GM20431 (cell line): Measurements from ENCODE around the gene LEPR.
"Not testable (repeated sequence)": the region's sequence is repeated elsewhere in the genome, so short reads cannot be mapped to it uniquely, and the experiment has no call there.

ENCODE experiments used
- in situ Hi-C: fragments of 300-500 bp; cut with MseI, MboI; formaldehyde crosslinking; loops from one replicate; pipeline ENCODE4 v1.15.0; 2020; ENCODE audit warnings: low sequenced_read_pairs; ENCODE audit not compliant: unreplicated experiment

LEPR gene

DNA sequence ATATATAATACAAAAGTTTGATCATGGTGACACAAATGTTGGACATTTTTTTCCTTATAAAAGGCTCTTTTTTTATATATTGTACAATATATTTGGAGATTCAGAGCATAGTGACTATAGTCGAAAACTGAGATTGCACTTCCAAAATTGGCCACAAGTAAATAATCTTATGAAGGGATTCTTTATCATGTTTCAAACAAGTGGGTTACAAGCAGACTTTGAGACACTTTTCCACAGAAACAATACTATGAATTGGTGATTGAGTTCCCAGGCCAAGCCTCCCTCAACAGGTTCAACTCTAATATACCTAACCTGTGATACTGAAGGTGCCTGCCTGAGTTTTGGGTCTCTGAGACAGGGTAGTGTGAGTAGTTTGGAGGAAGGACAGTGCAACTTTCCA, 13.8 kb downstream of the LEPR start:
- in situ Hi-C loops, result loop anchor here (25.0 kb wide), 1 partner anchor 253 kb away; no protein-coding TSS in a partner anchor

DNA sequence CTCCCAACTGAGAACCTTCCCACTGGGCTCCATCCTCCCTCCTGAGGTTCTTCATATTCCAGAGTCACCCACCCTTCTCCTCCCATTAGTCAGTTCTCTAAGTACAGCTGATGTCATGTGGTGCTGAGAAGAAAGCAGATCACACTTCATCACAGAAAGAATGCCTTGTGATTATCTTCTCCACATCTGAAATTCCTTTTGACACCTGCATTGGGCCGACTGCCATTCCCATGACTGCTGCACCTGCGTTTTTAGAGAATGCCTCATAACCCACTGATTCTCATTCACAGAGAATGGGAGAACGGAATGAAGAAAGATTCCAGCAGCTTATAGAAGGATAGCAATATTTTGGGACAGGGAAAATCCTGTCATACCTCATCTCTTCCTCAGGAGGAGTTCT, 14.3 kb downstream of the LEPR start:
- in situ Hi-C loops, result loop anchor here (25.0 kb wide), 1 partner anchor 253 kb away; no protein-coding TSS in a partner anchor

- in situ Hi-C loops, result loop anchor here (25.0 kb wide), 1 partner anchor 251 kb away; no protein-coding TSS in a partner anchor
These were observed 15.5 kb downstream of the LEPR start for GRCh38 chr1:65435987-65436386.

- in situ Hi-C loops, result loop anchor here (25.0 kb wide), 1 partner anchor 250 kb away; no protein-coding TSS in a partner anchor
These were observed 17.1 kb downstream of the LEPR start for GRCh38 chr1:65437616-65438015.

DNA sequence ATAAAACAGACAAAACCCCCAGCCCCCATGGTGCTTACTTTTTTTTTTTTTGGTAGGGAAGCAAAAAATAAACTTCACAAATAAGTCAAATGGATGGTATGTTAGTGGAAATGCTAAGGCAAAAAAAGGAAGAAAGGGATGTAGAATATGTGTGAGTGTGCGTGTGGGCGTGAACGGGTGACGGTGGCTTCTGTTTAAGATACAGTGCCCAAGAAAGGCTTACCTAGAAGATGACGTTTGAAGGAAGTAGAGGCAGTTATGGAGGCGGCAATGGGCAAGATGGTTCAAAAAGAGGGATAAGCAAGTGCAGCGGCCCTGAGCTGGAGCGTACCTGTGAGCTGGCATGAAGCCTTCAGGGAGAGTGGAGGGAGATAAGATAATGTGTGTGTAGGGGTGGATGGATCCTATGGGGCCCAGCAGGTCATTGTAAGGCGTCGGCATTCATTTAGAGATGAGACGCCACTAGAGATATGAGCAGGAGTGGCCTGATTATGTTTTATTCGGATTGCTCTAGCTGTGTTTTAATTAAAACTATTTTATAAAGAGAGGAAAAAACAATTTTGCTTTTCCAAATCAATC, 19.9 kb downstream of the LEPR start:
- in situ Hi-C loops, result loop anchor here (25.0 kb wide), 1 partner anchor 247 kb away; no protein-coding TSS in a partner anchor

DNA sequence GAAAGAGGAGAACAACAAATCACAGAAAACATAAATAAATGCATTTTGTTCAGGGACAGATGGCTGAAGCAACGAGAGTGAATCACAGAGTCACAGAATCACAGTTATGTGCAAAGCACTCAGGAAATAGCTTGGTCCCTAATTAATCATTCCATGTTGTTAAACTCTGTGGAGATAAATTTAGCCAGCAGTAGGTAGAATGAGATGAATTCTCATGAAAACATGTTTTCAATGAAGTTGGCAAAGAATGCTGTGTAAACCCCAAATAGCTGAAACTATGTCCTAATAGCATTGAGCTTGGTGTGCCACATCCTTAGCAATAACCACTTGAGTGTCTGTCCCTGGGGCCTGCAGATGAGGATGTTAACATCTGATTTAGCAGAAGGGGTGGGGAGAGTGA, 20.4 kb downstream of the LEPR start:
- in situ Hi-C loops, result loop anchor here (25.0 kb wide), 1 partner anchor 246 kb away; no protein-coding TSS in a partner anchor

GRCh38 chr1:65441464-65441863, 21.0 kb downstream of the LEPR start:
- in situ Hi-C loops, result loop anchor here (25.0 kb wide), 1 partner anchor 246 kb away; no protein-coding TSS in a partner anchor

DNA sequence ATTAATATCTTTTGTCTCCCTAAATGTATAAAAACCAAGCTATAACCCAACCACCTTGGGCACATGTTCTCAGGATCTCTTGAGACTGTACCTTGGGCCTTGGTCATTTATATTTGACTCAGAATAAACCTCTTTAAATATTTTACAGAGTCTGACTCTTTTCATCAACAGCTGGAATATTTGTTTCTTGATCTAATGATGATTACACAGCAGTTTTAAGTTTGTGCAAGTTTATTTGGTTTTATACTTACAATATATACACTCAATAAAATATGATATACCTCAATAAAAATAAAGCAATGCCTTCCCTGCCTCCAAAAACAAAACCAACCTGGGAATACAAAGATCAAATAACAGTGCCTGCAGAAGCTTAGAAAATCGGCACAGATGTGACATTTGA, 22.0 kb downstream of the LEPR start:
- in situ Hi-C loops, result loop anchor here (25.0 kb wide), 1 partner anchor 245 kb away; no protein-coding TSS in a partner anchor

DNA sequence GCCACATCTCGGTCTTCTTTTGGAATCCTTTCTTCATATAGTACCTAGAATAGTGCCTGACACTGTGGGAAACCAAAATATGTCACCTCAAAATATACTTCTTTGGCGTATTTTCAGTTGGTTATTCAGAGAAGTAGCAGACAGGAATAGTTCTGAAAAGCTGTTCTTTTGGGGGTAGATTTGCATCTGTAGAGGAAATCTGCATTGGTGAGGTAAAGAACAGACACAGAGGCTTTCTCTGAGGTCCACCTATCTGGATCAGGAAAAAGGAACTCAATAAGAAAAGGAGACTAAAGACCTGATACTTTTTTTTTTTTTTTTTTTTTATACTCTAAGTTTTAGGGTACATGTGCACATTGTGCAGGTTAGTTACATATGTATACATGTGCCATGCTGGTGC, 23.2 kb downstream of the LEPR start:
- in situ Hi-C loops, result loop anchor here (25.0 kb wide), 1 partner anchor 244 kb away; no protein-coding TSS in a partner anchor

- in situ Hi-C loops, result loop anchor here (25.0 kb wide), 1 partner anchor 243 kb away; no protein-coding TSS in a partner anchor
These were observed 23.7 kb downstream of the LEPR start for GRCh38 chr1:65444128-65444640.

- in situ Hi-C loops, result loop anchor here (25.0 kb wide), 1 partner anchor 241 kb away; no protein-coding TSS in a partner anchor
These were observed 25.4 kb downstream of the LEPR start for GRCh38 chr1:65445837-65446236.

DNA sequence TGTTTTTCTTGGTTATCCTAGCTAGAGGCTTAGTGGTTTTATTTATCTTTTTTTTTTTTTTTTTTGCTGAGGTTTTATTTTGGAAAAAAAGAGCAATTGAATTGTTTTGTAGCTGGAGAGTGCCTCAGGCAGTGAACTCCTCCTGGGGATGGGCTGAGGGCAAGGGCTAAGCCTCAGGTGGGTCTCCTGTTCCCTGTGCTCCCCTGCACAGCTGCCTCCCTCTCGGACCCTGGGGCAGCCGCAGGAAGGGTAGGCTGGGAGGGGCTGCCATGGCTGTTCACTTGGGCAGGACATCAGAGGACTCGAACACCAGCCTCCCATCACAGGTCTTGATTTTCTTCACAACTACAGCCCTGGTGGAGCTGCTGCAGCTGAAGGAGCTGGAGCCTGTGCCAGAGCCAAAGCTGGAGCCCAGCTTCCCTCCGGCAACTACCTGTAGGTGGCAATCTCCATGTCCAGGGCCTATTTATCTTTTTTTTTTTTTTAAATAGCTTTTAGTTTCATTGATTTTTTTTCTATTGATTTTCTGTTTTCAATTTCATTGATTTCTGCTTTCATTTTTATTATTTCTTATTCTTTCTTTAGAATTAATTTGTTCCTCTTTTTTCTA, 28.9 kb downstream of the LEPR start:
- in situ Hi-C loops, result loop anchor here (25.0 kb wide), 1 partner anchor 238 kb away; no protein-coding TSS in a partner anchor

- in situ Hi-C loops, result not testable (repeated sequence)
These were observed 35.2 kb downstream of the LEPR start for GRCh38 chr1:65455678-65456077.

DNA sequence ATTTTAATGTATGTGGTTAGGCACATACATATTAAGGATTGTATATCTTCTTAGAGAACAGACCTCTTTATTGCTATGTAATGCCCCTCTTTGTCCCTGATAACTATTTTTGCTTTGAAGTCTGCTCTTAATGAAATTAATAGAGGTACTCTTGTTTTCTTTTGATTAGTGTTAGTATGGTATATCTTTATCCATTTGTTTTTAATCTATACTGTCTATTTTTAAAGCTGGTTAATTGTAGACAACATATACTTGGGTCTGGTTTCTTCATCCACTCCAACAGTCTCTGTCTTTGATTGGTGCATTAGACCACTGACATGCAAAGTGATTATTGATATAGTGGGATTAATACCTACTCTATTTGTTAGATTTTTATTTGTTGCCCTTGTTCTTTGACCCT, 36.0 kb downstream of the LEPR start:
- in situ Hi-C loops, result no loop called here

- in situ Hi-C loops, result no loop called here
These were observed 37.4 kb downstream of the LEPR start for GRCh38 chr1:65457868-65458267.

DNA sequence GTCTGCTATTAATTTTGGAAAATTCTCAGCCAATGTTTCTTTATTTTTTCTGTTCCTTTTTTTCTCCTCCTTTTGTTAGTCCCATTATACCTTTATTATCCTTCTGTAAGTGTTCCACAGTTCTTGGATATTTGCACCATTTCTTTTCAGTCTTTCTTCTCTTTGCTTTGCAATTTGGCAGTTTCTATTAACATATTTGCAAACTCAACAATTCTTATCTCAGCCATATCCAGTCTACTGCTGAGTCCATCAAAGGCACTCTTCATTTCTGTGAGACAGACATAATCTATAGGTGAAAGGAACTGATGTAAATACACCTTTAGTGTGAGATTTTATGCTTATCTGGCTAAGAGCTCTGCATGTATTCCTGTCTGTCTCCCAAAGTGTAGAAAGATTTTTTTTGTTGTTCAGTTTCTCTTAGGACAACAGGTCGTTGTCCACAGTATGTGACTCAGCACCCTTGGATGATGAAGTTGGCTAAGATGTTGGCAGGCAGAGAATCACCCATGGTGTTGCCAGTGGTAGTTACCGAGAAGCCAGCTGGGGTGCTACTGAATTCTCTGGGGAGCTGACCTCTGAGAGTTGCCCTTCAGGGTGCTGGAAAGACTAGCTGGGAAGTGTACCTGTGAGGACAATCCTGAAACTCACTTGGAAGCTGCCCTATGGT, 38.4 kb downstream of the LEPR start:
- in situ Hi-C loops, result no loop called here

GRCh38 chr1:65459397-65459768, 38.9 kb downstream of the LEPR start:
- in situ Hi-C loops, result no loop called here

- in situ Hi-C loops, result not testable (repeated sequence)
These were observed 45.4 kb downstream of the LEPR start for GRCh38 chr1:65465837-65466236.

GRCh38 chr1:65467536-65467935, 47.1 kb downstream of the LEPR start:
- in situ Hi-C loops, result no loop called here

- in situ Hi-C loops, result no loop called here
These were observed 48.8 kb downstream of the LEPR start for GRCh38 chr1:65469126-65469888.
